Hematopoietic multipotent progenitor cell treated with erythropoietin and hydrocortisone succinate and interleukin-3 and kit ligand, for 4 days (in vitro differentiated cells): ENCODE measurements around the gene PDE9A.

Experiments
- DNase-seq: peaks from one replicate; pipeline ENCODE4 v3.0.0-alpha.2; 2015

Gene PDE9A

GRCh38 chr21:42659416-42660117 lies 6.1 kb downstream of the PDE9A start:
- no peak for DNase-seq

GRCh38 chr21:42660118-42660470 lies 6.7 kb downstream of the PDE9A start:
- DNase-seq = no peak

- no peak for DNase-seq
Measured at GRCh38 chr21:42661688-42662429, 8.4 kb downstream of the PDE9A start.

DNA sequence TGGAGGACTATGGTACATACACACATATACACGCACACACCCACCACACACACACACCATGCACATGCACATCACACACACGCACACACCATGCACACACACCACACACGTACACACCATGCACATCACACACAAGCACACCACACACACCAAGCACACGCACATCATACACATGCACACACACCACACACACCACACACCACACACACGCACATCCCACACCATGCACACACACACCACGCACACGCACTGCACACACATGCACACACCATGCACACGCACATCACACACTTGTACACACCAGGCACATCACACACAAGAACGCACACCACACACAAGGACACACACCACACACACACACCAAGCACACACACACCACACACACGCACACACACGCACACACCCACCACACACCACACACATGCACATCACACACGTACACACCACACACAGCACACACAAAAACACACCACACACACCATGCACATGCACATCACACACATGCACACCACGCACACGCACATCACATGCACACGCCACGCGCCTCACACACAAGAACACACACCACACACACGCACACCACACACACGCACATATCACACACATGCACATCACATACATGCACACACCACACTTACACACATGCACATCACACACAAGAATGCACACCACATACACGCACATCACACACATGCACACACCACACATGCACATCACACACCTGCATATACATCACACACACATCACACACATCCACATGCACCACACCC lies 9.2 kb downstream of the PDE9A start:
- no peak for DNase-seq

DNA sequence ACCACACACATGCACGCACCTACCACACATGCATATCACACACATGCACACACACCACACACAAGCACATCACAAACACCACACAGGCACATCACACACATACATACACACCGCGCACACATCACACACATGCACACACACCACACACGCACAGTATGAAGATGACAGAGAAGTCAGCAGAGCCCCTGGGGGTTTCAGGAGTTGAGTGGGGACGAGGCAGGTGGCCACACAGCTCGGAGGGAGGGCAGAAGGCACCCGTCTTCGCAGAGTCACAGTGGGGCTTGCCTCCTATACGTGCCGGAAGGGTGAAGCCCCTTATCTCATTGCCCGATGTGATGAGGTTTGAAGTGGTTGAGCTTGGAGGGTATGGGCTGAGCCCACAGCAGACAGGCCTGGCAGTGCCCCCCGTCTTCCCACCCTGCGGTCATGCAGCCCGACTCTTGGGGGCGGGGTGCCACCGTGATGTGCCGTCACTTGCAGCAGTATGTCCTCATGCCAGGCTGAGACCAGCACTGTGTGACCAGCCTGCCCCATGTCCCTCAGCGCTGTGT lies 9.9 kb downstream of the PDE9A start:
- DNase-seq = peak; percentile 65

DNA sequence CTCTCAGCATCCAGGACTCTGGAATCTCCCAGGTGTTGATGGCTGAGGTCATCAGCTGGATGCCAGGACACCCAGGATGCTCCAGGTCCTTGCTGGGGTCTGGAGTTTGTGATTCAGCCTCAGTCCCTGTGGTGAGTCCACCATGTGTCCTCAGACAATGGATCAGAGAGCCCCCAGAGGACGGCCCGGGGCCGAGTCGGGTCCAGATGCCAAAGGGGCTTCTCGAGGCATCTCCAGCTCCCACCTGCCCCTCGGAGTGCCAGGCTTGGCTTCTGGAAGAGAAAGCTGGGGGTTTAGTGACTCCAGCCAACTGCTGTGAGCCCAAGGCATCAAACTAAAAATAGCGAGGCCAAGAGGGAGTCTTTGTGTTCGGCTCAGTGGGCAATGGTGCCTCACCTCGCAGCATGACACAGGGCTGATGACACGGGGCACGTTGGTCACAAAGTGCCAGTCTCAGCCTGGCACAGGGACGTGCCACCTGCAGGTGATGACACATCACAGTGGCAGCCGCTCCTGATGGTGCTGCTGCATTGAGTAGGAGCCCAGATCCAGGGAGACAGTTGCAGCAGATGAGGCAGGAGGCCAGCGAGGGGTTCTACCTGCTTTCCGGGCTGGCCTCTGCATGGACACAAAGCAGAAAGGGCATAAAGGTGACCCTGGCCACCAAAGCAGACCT lies 10.6 kb downstream of the PDE9A start:
- DNase-seq = no peak

DNA sequence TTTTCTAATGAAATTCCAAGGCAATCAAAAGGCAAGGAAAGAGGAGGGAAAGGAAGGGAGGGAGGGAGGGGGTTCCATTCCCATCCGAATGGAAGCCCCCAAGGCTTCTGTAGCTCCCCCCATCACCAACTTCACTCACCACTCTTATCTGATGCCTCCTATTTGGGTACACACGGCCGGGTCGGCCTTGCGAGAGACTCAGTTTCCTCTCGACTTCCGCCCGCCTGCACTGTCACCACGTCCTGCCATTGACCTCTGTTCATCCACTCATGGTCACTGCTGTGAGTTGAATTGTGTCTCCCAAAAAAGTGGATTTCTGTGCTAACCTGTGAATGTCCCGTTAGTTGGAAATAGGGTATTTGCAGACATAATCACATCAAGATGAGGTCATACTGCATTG lies 11.2 kb downstream of the PDE9A start:
- no peak for DNase-seq

DNA sequence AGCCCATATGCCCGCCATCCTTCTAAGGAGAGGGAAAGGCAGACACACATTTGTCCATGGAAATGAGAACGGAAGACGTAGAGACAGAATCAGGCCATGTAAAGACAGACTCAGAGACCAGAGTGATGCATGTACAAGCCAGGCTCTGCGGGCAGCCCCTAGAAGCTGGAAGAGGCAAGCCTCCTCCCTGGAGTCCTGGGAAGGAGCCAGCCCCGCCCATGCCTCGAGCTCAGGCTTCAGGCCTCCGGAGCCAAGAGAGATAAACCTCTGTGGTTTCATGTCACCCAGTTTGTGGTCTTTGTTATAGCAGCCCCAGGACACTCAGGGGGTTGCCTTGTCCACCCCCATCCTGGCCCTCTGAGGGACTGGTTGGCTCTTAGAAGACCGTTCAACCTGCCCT lies 11.6 kb downstream of the PDE9A start:
- DNase-seq = peak; percentile 90

DNA sequence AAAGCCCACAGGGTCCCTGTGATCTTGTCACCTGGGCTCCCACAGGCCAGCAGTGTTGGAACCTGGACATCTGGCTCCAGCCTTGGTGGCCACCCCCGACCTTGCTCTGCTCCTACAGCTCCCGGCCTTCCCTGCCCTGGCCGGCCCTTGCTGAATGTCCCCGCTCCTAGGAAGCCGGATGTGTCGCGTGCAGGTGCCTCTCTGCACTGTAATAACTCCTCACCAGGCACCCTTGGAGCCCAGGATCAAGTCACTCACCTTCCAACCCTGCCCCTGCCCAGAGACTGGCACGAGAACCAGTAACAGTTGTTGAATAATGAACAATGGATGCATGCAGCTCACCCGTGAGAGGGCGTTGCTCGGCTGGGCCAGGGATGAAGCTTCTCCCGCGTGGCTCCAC lies 12.1 kb downstream of the PDE9A start:
- DNase-seq = no peak

DNA sequence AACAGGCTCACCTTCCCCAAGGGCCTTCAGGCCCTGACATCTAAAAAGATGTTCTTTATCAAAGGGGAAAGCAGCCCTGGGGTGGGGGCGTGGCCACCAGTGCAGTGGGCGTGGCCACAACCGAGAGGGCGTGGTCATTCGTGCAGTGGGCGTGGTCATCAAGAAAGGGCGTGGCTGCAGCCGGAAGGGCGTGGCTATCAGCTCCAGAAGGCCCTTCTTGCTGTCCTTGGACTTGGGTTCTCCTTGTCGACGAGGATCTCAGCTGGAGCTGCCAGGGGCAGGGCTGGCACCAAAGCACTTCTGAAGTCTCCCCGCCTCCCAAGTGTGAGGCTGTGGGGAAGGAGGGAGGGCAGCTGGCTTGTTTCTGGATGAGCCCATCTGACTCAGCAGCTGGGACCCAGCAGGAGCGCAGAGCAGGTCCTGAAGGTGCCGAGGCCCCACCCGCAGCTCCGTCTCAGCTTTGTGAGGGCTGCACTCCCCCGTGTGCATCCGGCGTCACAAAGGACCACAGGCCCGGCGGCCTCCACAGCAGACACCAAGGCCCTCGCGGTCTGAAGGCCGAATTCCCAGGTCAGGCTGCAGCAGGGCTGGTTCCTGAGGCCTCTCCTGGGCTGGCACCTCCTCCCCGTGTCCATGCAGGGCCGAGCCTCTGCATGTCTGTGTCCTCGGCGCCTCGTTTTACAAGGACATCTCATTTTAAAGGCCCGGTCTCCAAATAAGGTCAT lies 12.8 kb downstream of the PDE9A start:
- DNase-seq = peak; percentile 75

DNA sequence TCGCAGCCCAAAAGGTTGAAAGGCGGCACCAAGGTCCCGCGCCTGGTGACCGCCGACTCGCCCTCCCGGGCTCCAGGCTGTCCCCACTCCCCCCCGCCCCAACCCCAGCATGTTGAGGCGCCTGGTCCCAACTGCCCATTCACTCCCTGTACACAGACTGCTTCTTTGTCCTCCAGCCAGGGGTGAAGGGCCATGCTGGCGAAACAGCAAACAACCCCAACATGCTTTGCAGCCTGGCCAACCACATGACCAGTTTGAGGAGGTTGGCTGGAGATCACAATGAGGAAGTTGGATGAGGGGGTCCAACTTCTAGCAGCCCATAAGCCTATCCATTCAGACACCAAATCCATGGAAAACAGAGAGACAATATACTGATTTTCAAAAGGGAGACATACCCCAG lies 13.5 kb downstream of the PDE9A start:
- DNase-seq = no peak

DNA sequence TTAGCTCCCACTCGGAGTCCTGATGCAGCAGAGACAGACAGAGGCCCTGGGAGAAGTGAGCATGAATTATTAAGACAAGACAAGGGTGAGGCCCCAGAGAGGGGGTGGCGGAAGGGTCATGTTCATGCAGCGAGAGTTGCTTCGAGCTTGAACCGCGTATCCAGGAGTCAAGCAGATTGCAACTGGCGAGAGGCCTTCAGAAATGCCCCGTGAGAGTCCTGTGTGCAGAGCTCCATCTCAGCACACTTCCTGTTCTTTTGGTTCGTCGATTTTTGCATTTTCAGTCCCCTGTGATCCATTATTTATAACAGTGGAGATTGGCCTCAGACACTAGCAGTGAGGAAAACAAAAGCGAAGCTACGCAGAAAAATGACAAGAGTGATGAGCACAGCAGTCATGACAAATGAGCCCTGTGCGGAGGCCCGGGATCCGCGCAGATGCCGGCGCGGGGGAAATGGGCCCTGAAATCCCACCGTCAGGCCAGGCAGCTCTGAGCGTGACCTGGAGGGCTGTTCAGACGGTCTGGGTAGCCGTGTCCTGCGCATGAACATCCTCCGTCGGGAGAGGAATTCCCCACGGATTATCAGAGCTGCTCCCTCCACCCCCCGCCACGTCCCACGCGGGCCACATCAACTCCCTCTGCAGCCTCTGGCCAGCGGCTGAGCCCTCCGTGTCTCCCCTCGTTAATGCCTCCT lies 15.0 kb downstream of the PDE9A start:
- DNase-seq = no peak

GRCh38 chr21:42669041-42669440 lies 15.6 kb downstream of the PDE9A start:
- no peak for DNase-seq

GRCh38 chr21:42670058-42670880 lies 16.8 kb downstream of the PDE9A start:
- no peak for DNase-seq

DNA sequence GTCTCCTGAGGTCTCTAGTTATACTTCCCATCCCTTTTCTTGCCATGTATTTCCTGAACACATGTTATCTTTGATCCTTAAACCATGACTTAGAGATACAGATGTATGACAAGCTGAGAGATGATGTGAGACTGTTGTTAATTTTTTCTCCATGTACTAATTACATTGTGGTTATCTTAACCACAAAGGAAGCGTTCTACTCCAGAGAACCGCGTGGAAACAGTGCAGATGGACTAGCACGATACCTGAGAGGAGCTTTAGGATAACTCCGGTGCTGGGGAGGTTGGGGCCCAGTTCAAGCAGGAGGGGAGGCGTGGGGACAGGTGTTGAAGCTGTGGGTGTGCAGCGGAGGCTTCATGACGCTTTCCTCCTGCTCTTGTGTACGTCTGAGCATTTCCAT lies 17.5 kb downstream of the PDE9A start:
- DNase-seq = peak; percentile 77

DNA sequence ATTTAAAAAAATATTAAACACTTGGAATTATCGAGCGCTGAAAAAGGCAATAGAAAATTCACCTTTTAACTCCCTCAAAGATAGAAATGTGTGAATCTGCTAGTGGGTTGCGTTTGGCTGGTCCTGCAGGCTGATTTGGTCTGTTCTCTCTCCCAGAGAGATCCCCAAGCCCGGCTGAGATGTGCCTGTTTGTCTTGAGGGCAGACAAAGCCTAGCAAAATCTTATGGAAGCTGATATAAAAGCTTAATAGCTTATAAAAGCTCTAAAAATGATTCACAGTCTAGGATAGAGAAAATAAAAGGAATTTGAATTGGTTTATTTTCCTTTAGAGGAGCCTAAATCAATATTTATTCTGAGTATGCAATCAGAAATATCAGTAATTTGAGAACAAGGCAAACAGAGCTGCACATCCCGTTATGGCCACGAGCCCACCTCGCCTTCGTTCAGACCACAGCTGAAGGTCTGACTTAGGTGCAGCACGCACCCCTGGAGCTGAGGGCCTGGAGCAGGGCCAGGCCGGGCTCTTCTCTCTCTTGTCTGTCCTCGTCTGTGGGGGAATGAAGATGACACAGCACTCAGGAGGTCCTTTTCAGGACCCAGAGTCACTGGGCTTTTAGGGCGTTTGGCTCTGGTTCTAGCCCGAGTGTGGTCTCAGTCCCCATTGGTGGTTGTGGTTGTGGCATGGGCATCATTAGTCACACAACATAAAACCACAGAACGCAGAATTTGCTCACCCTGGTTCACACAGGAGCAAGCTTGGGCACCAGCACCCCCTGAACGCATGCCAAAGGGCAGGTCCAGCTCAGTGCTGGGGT lies 18.6 kb downstream of the PDE9A start:
- DNase-seq = peak; percentile 24

- DNase-seq = no peak
Measured at GRCh38 chr21:42672699-42673458, 19.5 kb downstream of the PDE9A start.

- DNase-seq = no peak
Measured at GRCh38 chr21:42673633-42674328, 20.4 kb downstream of the PDE9A start.
